ENCODE results near the gene TCF7L1.
"Not testable (repeated sequence)": the region's sequence is repeated elsewhere in the genome, so short reads cannot be mapped to it uniquely, and the experiment has no call there.

TCF7L1 gene

DNA sequence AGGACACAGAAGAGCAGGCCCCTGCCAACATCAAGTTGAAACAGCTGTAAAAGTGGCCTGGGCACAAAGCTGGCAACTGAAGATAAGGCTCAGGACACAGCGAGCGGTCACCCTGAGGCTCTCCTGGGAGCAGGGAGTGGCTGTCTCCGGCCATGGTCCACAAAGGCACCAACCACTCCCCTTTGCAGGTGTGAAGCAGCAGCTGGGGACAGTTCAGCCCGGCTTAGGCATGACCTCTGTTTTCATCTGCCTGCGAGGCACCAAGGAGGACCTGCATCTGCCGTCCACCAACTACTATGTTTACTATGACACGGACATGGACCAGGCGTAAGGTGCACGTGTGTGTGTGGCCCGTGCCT lies 181.7 kb downstream of the TCF7L1 start:
- no peak for DNase-seq (ENCODE audit: low read depth in 2 of 2, low spot score in 1 of 2)

DNA sequence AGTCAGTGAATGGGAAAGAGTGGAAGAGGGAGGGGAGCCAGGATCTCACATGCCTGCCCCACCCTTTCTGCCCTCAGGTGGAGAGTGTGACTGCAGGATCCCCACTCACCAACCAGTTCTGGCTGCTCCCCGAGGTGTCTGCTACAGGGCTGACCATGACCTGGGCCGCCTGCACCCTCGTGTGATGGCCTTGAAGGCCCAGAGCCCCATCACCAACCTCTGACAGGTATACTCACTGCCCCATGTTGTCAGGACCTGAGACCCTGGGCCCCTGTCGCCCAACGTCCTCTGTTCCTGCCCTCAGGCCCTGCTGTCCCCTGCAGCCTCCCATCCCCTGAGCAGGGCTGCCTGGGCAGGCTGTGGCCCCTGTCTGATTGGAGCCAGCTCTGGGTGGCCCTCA lies 182.7 kb downstream of the TCF7L1 start:
- DNase-seq (ENCODE audit: low read depth in 2 of 2, low spot score in 1 of 2) = not testable (repeated sequence)

DNA sequence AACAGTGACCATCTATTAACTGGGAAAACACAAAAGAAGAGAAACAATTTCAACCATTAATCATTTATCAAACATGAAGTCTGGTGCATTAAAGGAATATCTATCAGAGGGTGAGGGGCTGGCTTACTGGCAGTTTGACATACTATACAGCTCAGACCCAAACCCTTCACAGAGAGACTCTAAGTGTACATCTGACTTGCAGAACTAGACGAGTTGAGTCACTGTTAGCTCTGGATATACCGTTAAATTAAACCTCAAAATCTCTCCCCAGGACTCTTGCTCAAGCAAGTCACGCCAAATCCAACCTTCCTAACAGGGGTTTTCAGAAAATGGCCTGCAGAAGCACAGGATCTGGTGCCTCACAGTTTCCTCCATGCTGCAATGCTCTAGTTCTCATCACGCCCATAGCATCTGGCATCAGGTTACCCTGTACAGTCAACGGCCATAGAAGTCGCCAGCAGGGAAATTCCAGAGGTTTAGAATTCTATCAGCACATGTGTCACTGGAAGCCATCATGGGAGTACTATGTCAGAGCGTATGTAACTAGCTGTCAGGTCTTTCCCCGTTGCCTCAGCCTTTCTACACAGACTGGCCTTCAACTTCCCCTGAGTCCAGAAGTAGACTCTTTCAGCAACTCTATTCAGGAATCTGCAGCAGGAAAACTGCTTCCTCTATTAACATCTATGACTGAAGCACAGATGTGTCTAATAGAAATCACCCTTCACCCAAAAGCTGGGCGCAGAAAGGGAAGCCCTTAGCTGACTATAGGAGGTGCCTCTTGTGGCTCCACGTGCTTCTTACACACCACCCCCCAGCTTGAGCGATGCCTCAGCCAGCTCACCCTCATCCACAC lies 185.3 kb downstream of the TCF7L1 start:
- DNase-seq (ENCODE audit: low read depth in 2 of 2, low spot score in 1 of 2) = no peak

DNA sequence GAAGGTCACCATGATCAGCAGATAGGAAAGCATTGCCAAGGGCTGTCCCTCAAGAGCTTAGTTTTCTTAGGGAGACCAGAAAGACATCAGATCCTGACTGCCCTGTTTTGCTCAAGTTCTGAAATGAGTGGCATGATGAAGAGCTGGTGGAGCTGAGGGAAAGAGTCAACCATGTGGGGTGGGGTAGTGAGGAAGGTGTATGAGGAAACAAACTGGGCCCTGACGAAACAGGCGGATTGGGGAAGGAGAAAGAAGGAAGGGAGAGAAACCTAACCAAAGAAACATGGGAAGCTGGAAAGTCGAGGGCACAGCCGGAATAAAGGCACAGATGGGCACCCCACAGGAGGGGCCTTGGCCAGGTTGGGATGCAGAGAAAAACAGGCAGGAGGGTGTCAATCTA lies 186.6 kb downstream of the TCF7L1 start:
- DNase-seq (ENCODE audit: low read depth in 2 of 2, low spot score in 1 of 2) = no peak

DNA sequence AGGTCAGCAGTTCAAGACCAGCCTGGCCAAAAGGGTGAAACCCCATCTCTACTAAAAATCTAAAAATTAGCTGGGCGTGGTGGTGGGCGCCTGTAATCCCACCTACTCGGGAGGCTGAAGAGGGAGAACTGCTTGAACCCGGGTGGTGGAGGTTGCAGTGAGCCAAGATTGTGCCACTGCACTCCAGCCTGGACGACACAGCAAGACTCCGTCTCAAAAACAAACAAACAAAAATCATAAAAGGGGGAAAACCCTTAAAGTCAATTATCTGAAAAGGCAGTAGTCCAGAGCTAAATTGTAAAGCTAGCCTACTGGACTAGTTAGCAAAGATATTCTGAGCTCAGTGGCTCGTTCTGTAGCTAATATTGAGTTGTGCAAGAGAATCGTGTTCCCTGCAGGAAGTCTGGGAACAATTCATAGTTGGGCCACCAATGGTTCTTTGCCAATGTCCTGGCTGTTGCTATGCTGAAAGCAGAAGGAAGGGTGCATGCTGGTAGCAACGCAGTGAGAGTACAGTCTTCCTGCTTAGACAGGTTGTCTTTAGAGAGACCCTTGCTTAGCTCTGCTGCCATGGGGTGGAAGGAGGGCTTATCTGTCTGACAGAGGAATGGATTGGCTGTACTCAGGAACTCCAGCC lies 190.3 kb downstream of the TCF7L1 start:
- DNase-seq (ENCODE audit: low read depth in 2 of 2, low spot score in 1 of 2) = no peak

DNA sequence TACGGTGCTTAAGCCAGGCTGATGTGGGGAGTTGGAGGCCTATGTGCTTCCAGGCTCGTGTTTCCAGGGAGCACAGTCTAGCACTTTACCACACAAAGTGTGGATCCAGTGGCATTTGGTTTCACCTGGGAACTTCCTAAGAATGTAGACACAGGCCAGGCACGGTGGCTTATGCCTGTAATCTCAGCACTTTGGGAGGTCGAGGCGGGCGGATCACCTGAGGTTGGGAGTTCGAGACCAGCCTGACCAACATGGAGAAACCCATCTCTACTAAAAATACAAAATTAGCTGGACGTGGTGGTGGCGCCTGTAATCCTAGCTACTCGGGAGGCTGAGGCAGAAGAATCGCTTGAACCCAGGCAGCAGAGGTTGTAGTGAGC lies 190.8 kb downstream of the TCF7L1 start:
- DNase-seq (ENCODE audit: low read depth in 2 of 2, low spot score in 1 of 2) = not testable (repeated sequence)

DNA sequence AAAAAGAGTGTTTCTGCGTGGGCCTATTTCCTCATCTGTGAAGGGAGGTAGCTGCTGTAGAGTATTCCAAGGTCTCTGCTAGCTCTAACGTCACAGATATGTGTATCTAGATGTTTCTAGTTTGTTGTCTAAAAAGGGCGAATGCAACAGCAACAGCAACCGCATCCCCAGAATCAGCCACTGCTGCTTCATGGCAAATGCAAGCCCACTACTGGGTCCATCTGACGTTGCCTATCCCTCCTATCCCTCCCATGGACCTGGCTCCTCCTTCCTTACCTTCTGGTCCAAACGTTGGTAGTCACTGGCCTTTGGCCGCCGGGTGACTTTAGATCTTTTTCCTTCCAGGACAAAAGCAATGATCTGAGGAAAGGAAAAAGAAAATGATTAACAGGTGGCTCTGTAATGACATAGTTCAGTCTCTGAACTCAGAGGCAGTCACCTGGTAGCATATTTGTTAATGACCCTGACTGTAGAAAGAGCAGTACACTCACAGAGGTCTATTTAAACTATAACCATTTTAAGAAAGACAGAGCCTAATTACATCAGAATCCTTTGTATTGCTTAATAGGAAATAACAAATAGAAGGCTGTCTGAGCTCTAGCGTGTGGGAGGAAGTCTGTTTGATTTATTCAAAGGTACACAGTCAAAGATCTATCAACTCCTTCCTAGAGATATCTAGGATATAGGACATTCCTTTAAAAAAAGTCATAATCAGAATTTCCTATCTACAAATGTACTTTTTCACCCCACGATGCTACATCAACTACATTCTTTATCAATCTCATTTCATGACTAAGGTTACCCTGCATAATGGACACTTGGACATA lies 191.7 kb downstream of the TCF7L1 start:
- DNase-seq (ENCODE audit: low read depth in 2 of 2, low spot score in 1 of 2) = no peak

DNA sequence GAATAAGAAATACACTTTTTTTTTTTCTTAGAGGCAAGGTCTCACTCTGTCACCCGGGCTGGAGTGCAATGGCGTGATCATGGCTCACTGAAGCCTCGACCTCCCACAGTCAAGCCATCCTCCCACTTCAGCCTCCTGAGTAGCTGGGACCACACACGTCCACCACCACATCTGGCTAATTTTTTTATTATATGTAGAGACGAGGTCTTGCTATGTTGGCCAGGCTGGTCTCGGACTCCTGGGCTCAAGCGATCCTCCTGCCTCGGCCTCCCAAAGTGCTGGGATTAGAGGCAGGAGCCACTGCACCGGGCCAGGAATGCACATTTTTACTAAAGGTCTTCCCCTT lies 192.2 kb downstream of the TCF7L1 start:
- no peak for DNase-seq (ENCODE audit: low read depth in 2 of 2, low spot score in 1 of 2)

DNA sequence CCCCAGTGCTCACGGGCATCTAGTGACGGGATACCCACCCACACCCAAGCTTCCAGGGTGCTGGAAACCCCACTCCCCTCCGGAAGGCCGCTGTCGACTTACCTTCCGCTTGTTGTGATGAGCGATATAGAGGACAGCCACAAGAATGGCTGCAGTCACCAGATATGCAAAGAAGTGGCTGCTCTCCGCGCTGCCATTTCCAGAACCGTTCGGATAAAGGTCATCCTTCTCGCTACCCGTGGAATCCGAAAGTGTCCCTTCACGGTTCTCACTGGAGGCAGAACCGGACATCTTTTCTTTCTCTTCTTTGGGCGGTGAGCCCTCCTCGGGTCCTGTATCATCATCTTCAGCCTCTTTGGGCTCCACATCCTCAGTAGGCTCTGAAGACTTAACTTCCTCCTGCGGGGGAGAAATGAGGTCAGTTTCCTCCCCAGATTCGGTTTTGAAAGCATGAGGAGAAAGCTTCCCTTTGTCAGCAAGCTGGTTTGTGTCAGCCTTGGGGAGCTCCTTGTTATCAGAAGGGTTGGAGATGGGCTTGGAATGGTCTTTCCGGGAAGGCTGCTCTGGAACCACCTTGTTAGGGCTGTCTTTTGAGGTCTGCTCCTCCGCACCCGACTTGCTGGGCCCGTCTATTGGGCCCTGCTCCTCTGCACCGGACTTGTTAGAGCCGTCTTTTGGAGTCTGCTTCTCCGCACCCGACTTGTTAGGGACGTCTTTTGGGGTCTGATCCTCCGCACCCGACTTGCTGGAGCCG lies 193.4 kb downstream of the TCF7L1 start:
- no peak for DNase-seq (ENCODE audit: low read depth in 2 of 2, low spot score in 1 of 2)

DNA sequence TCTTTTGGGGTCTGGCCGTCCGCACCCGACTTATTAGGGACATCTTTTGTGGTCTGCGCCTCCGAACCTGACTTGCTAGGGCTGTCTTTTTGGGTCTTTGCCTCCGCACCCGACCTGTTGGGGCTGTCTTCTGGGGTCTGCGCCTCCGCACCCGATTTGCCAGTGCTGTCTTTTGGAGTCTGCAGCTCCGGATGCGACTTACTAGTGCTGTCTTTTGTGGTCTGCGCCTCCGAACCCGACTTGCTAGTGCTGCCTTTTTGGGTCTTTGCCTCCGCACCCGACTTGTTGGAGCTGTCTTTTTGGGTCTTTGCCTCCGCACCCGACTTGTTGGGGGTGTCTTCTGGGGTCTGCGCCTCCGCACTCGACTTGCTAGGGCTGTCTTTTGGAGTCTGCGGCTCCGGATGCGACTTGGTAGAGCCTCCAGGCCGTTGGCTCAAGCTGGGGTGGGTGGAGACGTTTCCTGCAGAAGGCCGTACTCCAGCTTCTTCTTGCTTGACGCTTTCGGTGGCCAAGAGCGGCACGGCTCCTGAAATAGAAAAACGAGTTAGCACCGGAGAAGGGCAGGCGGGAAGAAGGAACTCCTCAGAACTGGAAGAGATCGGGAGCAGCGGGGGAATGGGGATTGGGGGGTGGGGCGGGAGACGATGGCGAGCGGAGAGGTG lies 194.1 kb downstream of the TCF7L1 start:
- DNase-seq (ENCODE audit: low read depth in 2 of 2, low spot score in 1 of 2) = peak in 1 of 2 donors; percentile 14

DNA sequence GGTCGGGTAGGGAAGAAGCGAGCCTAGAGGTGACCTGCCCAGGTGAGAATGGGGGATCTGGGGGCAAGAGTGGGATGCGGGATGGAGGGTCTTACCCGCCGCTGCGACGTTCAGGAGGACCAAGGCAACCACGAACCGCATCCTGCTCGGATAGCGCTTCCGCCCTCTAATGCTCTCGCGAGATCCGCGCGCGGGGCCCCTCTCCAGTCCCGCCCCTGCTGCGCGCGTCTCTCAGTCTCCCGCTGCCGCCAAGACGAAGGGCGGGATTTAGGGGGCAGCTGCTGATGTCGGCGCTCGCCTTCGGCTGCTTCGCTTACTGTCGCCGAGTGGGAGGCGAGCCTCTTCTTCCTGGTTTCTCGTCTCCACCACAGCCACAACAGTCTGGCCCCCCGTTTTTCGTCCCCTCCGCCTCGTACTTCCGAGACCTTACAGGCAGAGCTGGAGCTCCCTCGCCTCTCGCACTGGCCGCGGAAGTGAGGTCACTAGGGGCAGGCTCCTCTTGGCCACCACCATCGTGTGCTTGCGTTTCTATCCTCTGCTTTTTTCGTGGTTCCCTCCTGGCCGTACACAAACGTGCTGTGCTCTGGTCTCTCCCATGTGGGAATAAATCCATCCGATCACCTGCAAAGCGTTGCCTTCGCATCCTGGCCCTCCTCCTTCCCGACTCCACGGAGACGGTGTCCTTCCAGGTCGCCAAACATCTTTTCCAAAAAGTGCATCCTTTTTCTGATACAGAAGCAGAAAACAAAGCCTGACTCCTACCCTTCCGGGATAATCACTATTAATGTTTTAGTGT lies 194.8 kb downstream of the TCF7L1 start, which contains the start of gene TGOLN2:
TGOLN2 (minus strand) TSS at position 168 of the 796 bp plus-strand sequence; CDS start at position 141, 27 bp downstream.
- DNase-seq (ENCODE audit: low read depth in 2 of 2, low spot score in 1 of 2) = peak; percentile 88

DNA sequence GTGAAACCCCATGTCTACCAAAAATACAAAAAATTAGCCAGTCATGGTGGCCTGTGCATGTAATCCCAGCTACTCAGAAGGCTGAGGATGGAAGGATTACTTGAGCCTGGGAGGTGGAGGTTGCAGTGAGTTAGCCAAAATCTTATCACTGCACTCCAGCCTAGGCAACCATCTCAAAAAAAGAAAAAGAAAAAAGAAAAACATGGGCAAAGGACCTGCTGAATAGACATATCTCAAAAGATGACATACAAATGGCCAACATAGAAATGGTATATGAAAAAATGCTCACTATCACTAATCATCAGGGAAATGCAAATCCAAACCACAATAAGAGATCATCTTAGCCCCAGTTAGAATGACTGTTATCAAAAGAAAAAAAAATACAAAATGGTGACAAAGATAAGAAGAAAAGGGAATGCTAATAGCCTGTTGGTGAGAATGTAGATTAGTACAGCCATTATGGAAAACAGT lies 196.0 kb downstream of the TCF7L1 start:
- no peak for DNase-seq (ENCODE audit: low read depth in 2 of 2, low spot score in 1 of 2)

DNA sequence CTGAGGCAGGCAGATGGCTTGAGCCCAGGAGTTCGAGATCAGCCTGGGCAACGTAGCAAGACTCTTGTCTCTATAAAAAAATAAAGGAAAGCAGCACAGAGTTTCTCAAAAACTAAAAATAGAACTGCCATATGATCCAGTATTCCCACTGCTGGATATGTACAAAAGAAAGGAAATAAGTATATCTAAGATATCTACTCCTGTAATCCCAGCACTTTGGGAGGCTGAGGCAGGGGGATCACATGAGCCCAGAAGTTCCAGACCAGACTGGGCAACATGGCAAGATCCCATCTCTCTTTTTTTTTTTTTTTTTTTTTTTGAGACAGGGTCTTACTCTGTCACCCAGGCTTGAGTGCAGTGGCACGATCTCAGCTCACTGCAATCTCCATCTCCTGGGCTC lies 196.5 kb downstream of the TCF7L1 start:
- DNase-seq (ENCODE audit: low read depth in 2 of 2, low spot score in 1 of 2) = not testable (repeated sequence)

DNA sequence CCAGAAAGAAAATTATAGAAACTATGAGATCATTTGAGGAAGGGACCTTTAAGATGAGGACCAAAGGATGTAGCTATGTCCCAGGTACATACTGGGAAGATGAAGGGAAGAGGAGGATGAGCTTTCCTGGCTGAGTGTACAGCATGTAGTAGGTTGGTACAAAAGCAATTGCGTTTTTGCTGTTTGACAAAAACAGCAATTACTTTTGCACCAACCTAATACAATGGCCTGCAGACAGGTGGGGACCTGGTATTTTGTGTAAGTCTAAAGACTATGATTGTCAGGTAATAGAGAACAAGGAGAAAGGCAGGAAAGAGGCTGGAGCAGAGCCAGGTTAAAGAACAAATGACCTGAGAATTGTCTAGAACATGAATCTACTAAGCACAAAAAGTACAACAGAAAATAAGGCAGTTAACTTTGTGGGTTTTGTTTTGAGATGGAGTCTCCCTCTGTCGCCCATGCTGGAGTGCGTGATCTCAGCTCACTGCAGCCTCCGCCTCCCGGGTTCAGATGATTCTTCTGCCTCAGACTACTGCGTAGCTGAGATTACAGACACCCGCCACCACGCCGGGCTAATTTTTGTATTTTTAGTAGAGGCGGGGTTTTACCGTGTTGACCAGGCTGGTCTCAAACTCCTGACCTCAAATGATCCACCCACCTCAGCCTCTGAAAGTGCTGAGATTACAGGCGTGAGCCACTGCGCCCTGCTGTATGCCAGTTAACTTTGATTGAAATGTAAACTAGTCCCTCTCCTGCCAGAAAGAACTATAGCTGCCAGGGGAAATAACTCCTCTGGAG lies 197.8 kb downstream of the TCF7L1 start:
- no peak for DNase-seq (ENCODE audit: low read depth in 2 of 2, low spot score in 1 of 2)

DNA sequence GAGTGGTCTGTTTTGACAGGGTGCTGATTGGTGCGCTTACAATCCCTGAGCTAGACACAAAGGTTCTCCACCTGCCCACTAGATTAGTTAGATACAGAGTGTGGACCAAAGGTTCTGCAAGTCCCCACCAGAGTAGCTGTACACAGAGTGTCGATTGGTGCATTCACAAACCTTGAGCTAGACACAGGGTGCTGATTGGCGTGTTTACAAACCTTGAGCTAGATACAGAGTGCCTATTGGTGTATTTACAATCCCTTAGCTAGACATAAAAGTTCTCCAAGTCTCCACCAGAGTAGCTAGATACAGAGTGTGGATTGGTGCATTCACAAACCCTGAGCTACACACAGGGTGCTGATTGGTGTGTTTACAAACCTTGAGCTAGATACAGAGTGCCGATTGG lies 200.7 kb downstream of the TCF7L1 start:
- not testable (repeated sequence) for DNase-seq (ENCODE audit: low read depth in 2 of 2, low spot score in 1 of 2)

DNA sequence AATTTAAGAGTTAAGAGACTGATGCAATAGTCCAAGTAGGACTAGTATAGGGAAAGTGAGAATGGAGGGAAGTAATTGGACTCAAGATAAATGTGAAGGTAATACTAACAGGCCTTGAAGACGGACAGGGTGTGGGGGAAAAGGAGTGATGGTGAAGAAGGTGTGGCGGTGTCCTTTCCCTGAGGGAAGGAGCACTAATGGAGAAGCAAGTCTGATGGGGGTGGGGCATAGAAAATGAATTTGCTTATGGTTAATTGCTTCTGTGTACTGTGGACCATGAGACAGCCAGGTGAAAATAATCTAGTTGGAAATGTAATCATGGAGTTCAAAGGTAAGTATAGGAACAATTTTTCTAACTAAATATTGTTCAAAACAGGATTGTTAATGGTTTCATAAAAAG lies 201.7 kb downstream of the TCF7L1 start:
- DNase-seq (ENCODE audit: low read depth in 2 of 2, low spot score in 1 of 2) = no peak

DNA sequence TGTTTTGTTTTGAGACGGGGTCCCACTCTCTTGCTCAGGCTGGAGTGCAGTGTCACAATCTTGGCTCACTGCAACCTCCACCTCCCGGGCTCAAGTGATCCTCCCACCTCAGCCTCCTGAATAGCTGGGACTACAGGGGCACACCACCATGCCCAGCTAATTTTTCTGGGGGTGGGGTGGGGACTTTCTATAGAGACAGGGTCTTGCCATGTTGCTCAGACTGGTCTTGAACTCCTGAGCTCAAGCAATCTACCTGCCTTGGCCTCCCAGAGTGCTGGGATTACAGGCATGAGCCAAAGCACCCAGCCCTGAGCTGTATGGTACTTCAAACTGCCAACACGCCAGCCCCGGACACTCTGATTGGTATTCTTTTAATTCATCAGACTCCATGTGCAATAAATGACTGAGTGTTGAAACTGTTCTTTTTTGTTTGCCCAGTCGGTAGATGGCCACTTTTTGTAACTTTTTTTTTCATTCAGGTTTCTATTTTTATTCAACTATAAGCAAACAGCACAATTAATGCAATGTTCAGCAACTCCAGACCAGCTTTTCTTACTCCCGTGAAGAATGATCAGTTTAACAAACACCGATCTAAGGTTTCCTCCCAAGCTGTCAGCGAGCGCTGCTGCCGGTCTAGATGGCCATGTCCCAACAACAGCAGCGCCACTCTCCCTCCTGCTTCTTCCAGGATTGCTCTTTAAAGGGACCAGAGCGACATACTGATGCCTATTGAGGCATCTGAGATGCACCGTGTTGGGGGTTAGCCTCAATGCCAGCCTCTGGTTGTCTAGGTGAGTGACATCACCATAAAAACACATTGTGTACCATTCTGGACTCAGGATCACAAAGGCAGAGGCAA lies 207.1 kb downstream of the TCF7L1 start:
- no peak for DNase-seq (ENCODE audit: low read depth in 2 of 2, low spot score in 1 of 2)
